ENCODE measurements around the gene CACNG4.

DNA sequence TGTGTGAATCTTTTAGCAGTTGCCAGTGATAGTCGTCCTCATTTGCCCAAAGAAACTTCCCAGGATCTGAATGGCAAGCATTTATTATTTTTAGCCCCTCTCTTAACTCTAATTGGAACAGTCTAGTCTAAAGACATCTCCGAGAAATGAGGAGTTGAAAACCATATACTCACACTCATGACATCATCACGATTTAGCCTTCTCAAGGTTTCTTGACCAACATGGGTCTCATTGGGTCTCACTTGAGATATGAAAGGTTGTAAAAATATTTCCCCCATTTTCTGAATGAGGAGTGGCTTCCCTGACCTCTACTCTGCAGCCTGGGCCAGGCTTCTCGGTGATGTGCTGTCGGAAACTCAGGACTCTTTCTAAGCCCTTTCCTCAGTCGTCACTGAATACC lies 42.8 kb downstream of the CACNG4 start:
- TF ChIP-seq ZNF274 (IDR thresholded peaks at IDR 0.05; ENCODE audit: low read depth, low read length) (no peak), EZH2 (IDR thresholded peaks at IDR 0.05) (no peak), EGR1 (IDR thresholded peaks at IDR 0.05; ENCODE audit: low read depth) (no peak), ZFX (IDR thresholded peaks at IDR 0.05) (no peak)

Data from HCT116 (cell line).